ENCODE data around the gene TMEM190.

TMEM190 gene

GRCh38 chr19:55353356-55353802 is 23.2 kb upstream of the TMEM190 start:
- TF ChIP-seq CTCF (conservative IDR thresholded peaks at IDR 0.05; ENCODE audit: control insufficient read depth, insufficient read depth, low read depth, low read length) = no peak
- peak overlapping the region; percentile 31 for H3K4me3 ChIP-seq (ENCODE audit: control insufficient read depth, low read depth, low read length)

GRCh38 chr19:55353803-55354697 is 22.6 kb upstream of the TMEM190 start:
- H3K4me3 ChIP-seq (ENCODE audit: control insufficient read depth, low read depth, low read length) = peak overlapping the region; percentile 31
- DNase-seq (ENCODE audit: low read depth) = peak; percentile 21
- no peak for TF ChIP-seq CTCF (conservative IDR thresholded peaks at IDR 0.05; ENCODE audit: control insufficient read depth, insufficient read depth, low read depth, low read length)

More at GRCh38 chr19:55353356-55353802, 23.2 kb upstream of the TMEM190 start:
- DNase-seq (ENCODE audit: low read depth) = no peak

GRCh38 chr19:55354698-55355212 is 21.9 kb upstream of the TMEM190 start, which contains the start of gene COX6B2:
Gene COX6B2, minus strand, starts transcription at chr19:55354719. Its CDS starts 198 bp downstream, at chr19:55354521.
- no peak for TF ChIP-seq CTCF (conservative IDR thresholded peaks at IDR 0.05; ENCODE audit: control insufficient read depth, insufficient read depth, low read depth, low read length)
- no peak for DNase-seq (ENCODE audit: low read depth)
- H3K4me3 ChIP-seq (ENCODE audit: control insufficient read depth, low read depth, low read length) = peak within 1 kb of the TSS; percentile 31

- no peak overlapping the region for H3K4me3 ChIP-seq (ENCODE audit: control insufficient read depth, low read depth, low read length)
- no peak for DNase-seq (ENCODE audit: low read depth)
- no peak for TF ChIP-seq CTCF (conservative IDR thresholded peaks at IDR 0.05; ENCODE audit: control insufficient read depth, insufficient read depth, low read depth, low read length)
These were observed 21.3 kb upstream of the TMEM190 start for GRCh38 chr19:55355213-55355821.

- H3K4me3 ChIP-seq (ENCODE audit: control insufficient read depth, low read depth, low read length) = no peak overlapping the region
- DNase-seq (ENCODE audit: low read depth) = no peak
- TF ChIP-seq CTCF (conservative IDR thresholded peaks at IDR 0.05; ENCODE audit: control insufficient read depth, insufficient read depth, low read depth, low read length) = no peak
These were observed 18.1 kb upstream of the TMEM190 start for GRCh38 chr19:55358493-55358892.

- no peak overlapping the region for H3K4me3 ChIP-seq (ENCODE audit: control insufficient read depth, low read depth, low read length)
- no peak for DNase-seq (ENCODE audit: low read depth)
These were observed 17.4 kb upstream of the TMEM190 start for GRCh38 chr19:55358943-55359908.

More at GRCh38 chr19:55358943-55359908, 17.4 kb upstream of the TMEM190 start:
- no peak for TF ChIP-seq CTCF (conservative IDR thresholded peaks at IDR 0.05; ENCODE audit: control insufficient read depth, insufficient read depth, low read depth, low read length)
